Measurements from ENCODE around the gene PAEP.
"Not testable (repeated sequence)": the region's sequence is repeated elsewhere in the genome, so short reads cannot be mapped to it uniquely, and the experiment has no call there.

PAEP gene

GRCh38 chr9:135549478-135550343 is 11.8 kb upstream of the PAEP start:
- not testable (repeated sequence) for DNase-seq (ENCODE audit: low read depth in 3 of 3, low spot score in 1 of 3)

- DNase-seq (ENCODE audit: low read depth in 3 of 3, low spot score in 1 of 3) = no peak
Measured at GRCh38 chr9:135550344-135550918, 11.1 kb upstream of the PAEP start.

- DNase-seq (ENCODE audit: low read depth in 3 of 3, low spot score in 1 of 3) = no peak
Measured at GRCh38 chr9:135551031-135551430, 10.5 kb upstream of the PAEP start.

GRCh38 chr9:135551456-135551855 is 10.1 kb upstream of the PAEP start:
- no peak for DNase-seq (ENCODE audit: low read depth in 3 of 3, low spot score in 1 of 3)

GRCh38 chr9:135552021-135552697 is 9.4 kb upstream of the PAEP start:
- DNase-seq (ENCODE audit: low read depth in 3 of 3, low spot score in 1 of 3) = no peak

GRCh38 chr9:135552698-135553171 is 8.8 kb upstream of the PAEP start:
- no peak for DNase-seq (ENCODE audit: low read depth in 3 of 3, low spot score in 1 of 3)

GRCh38 chr9:135554718-135555117 is 6.8 kb upstream of the PAEP start:
- DNase-seq (ENCODE audit: low read depth in 3 of 3, low spot score in 1 of 3) = no peak

GRCh38 chr9:135555203-135555602 is 6.4 kb upstream of the PAEP start:
- no peak for DNase-seq (ENCODE audit: low read depth in 3 of 3, low spot score in 1 of 3)

- DNase-seq (ENCODE audit: low read depth in 3 of 3, low spot score in 1 of 3) = no peak
Measured at GRCh38 chr9:135555910-135556309, 5.6 kb upstream of the PAEP start.

- no peak for DNase-seq (ENCODE audit: low read depth in 3 of 3, low spot score in 1 of 3)
Measured at GRCh38 chr9:135559606-135560005, 1.9 kb upstream of the PAEP start.

- DNase-seq (ENCODE audit: low read depth in 3 of 3, low spot score in 1 of 3) = no peak
Measured at GRCh38 chr9:135562235-135562745, 734 bp downstream of the PAEP start.

GRCh38 chr9:135563039-135563476 is 1.5 kb downstream of the PAEP start:
- no peak for DNase-seq (ENCODE audit: low read depth in 3 of 3, low spot score in 1 of 3)

GRCh38 chr9:135563858-135564257 is 2.3 kb downstream of the PAEP start:
- DNase-seq (ENCODE audit: low read depth in 3 of 3, low spot score in 1 of 3) = no peak

GRCh38 chr9:135565141-135565628 is 3.6 kb downstream of the PAEP start:
- no peak for DNase-seq (ENCODE audit: low read depth in 3 of 3, low spot score in 1 of 3)

- DNase-seq (ENCODE audit: low read depth in 3 of 3, low spot score in 1 of 3) = no peak
Measured at GRCh38 chr9:135565636-135566035, 4.1 kb downstream of the PAEP start.

- no peak for DNase-seq (ENCODE audit: low read depth in 3 of 3, low spot score in 1 of 3)
Measured at GRCh38 chr9:135566552-135566951, 5.0 kb downstream of the PAEP start.

GRCh38 chr9:135567311-135567710 is 5.8 kb downstream of the PAEP start:
- DNase-seq (ENCODE audit: low read depth in 3 of 3, low spot score in 1 of 3) = no peak

GRCh38 chr9:135568026-135568425 is 6.5 kb downstream of the PAEP start:
- DNase-seq (ENCODE audit: low read depth in 3 of 3, low spot score in 1 of 3) = no peak

- DNase-seq (ENCODE audit: low read depth in 3 of 3, low spot score in 1 of 3) = no peak
Measured at GRCh38 chr9:135570456-135570855, 8.9 kb downstream of the PAEP start.

GRCh38 chr9:135572233-135572632 is 10.7 kb downstream of the PAEP start:
- DNase-seq (ENCODE audit: low read depth in 3 of 3, low spot score in 1 of 3) = no peak

- DNase-seq (ENCODE audit: low read depth in 3 of 3, low spot score in 1 of 3) = no peak
Measured at GRCh38 chr9:135573124-135573523, 11.6 kb downstream of the PAEP start.

GRCh38 chr9:135574331-135574730 is 12.8 kb downstream of the PAEP start:
- DNase-seq (ENCODE audit: low read depth in 3 of 3, low spot score in 1 of 3) = no peak
